ENCODE data around the gene MEGF11.

DNA sequence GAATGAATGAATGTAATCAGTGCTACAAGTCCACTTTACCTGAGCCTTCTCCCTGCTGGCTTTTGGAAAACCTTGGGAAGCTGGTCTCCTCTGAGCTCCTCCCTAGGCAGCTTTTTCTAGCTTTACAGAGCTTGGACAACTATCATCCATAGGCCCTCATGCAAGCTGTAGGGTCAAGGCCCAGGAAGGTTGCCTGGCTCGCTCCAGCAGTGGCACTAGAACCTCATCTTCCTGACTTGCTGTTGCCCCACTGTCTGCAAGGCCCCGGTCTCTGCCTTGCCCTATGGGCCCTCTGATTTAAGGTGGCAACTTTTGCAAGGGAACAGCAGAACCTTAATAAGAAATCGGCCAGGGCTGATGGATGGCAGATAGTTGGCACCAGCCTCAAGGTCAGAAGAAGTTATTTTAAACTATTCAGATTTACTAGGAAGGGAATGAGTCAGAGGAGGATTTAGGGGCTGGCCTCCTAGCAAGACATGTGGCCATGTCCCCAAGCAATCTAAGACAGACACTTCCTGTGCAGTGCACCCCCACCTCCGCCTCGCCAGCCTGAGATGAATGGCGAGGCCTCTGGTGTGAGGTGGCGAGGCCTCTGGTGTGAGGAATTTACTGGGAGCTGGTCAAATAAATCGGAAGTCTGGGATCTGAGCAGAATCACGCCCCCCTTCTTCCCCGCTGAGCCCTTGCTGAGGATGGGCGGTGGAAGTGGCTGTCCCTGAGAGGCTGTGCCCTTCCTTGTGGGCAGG, 180.8 kb downstream of the MEGF11 start:
- TF ChIP-seq CTCF (IDR thresholded peaks at IDR 0.05; ENCODE audit: low read length) (no peak), EZH2 (IDR thresholded peaks at IDR 0.05; ENCODE audit: borderline replicate concordance, low read length) (no peak)
